Large intestine (tissue), 12 donors: Measurements from ENCODE around the gene SAMD5. TPM values are rescaled to one million over a fixed set of nuclear protein-coding genes. Genes with fewer than 3 reads are reported as not detected.
A peak's percentile ranks its signal among the peaks of the same experiment; 100 is the strongest.

Experiments
- DNase-seq, 2 donors: peaks; one replicate each; pipeline versions ENCODE4 v3.0.0 to v3.0.0-alpha.2; 2013
- H3K27ac ChIP-seq: one replicate; pipeline ENCODE4 v1.5.1; 2013; ENCODE audit warnings: low read length
- H3K27me3 ChIP-seq: 2 replicates; pipeline ENCODE4 v1.6.1; 2013; ENCODE audit warnings: low read length; ENCODE audit not compliant: control insufficient read depth, insufficient read depth
- H3K36me3 ChIP-seq: 2 replicates; pipeline ENCODE4 v1.6.1; 2013; ENCODE audit warnings: low read length; ENCODE audit not compliant: control insufficient read depth, insufficient read depth
- H3K4me1 ChIP-seq: one replicate; pipeline ENCODE4 v1.6.1; 2013; ENCODE audit warnings: low read length; ENCODE audit not compliant: control insufficient read depth, insufficient read depth
- H3K4me3 ChIP-seq: one replicate; pipeline ENCODE4 v1.5.1; 2013; ENCODE audit warnings: low read length
- H3K9me3 ChIP-seq: one replicate; pipeline ENCODE4 v1.6.1; 2013; ENCODE audit warnings: mild to moderate bottlenecking, low read depth, low read length, moderate library complexity; ENCODE audit not compliant: control insufficient read depth
- WGBS: methylation state at CpG from one replicate; pipeline ENCODE4 v1.1.5; 2013; ENCODE audit warnings: low lambda C conversion rate; ENCODE audit not compliant: insufficient coverage; 5-methylcytosine and 5-hydroxymethylcytosine counted together
- long read RNA-seq, 11 donors: transcript quantifications; one replicate each; lab custom pipeline, GENCODE V29; 2026
- polyA plus RNA-seq: library from polyadenylated mRNA; unstranded; fragments of 120-200 nt; gene quantifications from one replicate; pipeline ENCODE4 v1.2.1, GENCODE V29; 2013

The SAMD5 gene
- polyA plus RNA-seq = 32.8 TPM
- long read RNA-seq, donor 1, full-length matches to known transcripts = 5 of 5 reads
- long read RNA-seq, donor 1, partial matches to known transcripts = 0 of 5 reads
- long read RNA-seq, donor 1, other reads (novel, unspliced or antisense) = 0 of 5 reads
- long read RNA-seq, donor 2, full-length matches to known transcripts = 11 of 11 reads
- long read RNA-seq, donor 2, partial matches to known transcripts = 0 of 11 reads
- long read RNA-seq, donor 2, other reads (novel, unspliced or antisense) = 0 of 11 reads
- long read RNA-seq, donor 3, full-length matches to known transcripts = 7 of 7 reads
- long read RNA-seq, donor 3, partial matches to known transcripts = 0 of 7 reads
- long read RNA-seq, donor 3, other reads (novel, unspliced or antisense) = 0 of 7 reads
- long read RNA-seq, donor 4 = 0 reads
- long read RNA-seq, donor 5, full-length matches to known transcripts = 3 of 3 reads
- long read RNA-seq, donor 5, partial matches to known transcripts = 0 of 3 reads
- long read RNA-seq, donor 5, other reads (novel, unspliced or antisense) = 0 of 3 reads
- long read RNA-seq, donor 6, full-length matches to known transcripts = 4 of 4 reads
- long read RNA-seq, donor 6, partial matches to known transcripts = 0 of 4 reads
- long read RNA-seq, donor 6, other reads (novel, unspliced or antisense) = 0 of 4 reads
- long read RNA-seq, donor 7, full-length matches to known transcripts = 1 of 1 reads
- long read RNA-seq, donor 7, partial matches to known transcripts = 0 of 1 reads
- long read RNA-seq, donor 7, other reads (novel, unspliced or antisense) = 0 of 1 reads
- long read RNA-seq, donor 8, full-length matches to known transcripts = 10 of 10 reads
- long read RNA-seq, donor 8, partial matches to known transcripts = 0 of 10 reads
- long read RNA-seq, donor 8, other reads (novel, unspliced or antisense) = 0 of 10 reads
- long read RNA-seq, donor 9 = 0 reads
- long read RNA-seq, donor 10, full-length matches to known transcripts = 8 of 8 reads
- long read RNA-seq, donor 10, partial matches to known transcripts = 0 of 8 reads
- long read RNA-seq, donor 10, other reads (novel, unspliced or antisense) = 0 of 8 reads
- long read RNA-seq, donor 11, full-length matches to known transcripts = 3 of 3 reads
- long read RNA-seq, donor 11, partial matches to known transcripts = 0 of 3 reads
- long read RNA-seq, donor 11, other reads (novel, unspliced or antisense) = 0 of 3 reads

DNA sequence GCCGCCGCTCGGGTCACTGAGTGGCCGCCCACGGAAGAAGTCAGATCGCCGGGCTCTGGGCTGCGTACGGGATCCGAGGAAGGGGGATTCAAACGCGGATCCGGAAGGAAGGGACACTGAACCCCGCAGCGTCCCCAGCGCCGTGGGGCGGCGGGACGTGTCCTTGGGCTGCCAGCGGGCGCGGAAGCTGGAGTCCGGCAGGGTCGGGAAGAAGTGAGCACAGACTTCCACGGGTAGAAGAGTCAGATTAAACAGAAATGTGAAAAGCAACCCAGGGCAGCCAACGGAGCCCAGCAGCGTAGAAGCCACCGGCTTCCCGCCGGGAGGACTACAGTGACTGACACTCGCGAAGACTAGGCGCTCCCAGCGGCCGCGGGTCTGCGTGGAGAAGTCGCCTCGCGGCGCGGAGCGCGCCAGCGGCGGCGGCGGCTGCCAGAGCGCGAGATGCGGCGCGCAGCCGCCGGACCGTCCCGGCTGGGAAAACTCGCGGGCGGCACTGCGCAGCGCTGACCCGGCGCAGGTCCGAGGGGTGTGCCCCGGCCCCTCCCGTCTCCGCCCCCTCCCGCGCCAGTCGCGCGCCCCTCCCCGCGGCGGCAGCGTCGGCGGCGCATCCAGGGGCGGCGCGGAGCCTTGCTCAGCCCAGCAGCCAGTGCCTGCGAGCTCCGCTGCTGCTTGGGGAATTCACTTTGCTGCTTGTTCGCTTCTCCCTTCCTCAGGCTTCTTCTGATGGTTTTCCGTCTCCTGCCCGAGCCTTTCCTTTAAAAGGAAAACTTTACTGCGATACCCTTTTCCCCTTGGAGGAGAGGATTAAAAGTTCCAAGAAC lies at the start of gene SAMD5:
SAMD5 (plus strand) TSS at position 649 of the 824 bp plus-strand sequence. CDS start 239 bp downstream, outside the sequence.
- no peaks in the 10 kb centered on the region for H3K27me3 ChIP-seq
- no CpG with 5 or more reads among the region's 90 CpGs for WGBS

DNA sequence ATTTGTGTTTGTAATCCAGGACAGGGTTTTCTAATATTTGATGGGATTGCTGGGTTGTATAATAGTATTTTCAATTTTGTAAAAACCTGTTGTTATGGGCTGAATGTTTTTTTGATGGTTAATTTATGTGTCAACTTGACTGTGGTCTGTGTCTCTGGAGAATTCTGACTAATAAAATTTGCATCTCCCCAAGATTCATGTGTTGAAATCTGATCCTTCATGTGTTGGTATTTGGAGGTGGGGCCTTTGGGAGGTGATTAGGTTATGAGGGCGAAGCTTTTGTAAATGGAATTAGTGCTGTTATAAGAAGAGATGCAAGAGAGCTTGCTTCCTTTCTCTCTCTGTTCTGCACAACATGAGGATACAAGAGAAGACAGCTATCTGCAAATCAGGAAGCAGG lies 48.7 kb upstream of the SAMD5 start:
- H3K27ac ChIP-seq = no peak overlapping the region
- DNase-seq = no peak
- H3K27me3 ChIP-seq = no peaks in the 10 kb centered on the region
- no peaks in the 10 kb centered on the region for H3K36me3 ChIP-seq
- H3K4me3 ChIP-seq = no peak overlapping the region
- no peaks in the 10 kb centered on the region for H3K4me1 ChIP-seq
- no CpG with 5 or more reads among the region's 1 CpG for WGBS
- no peaks in the 10 kb centered on the region for H3K9me3 ChIP-seq

More for the DNA sequence above, at the start of gene SAMD5:
- Histone ChIP-seq H3K27ac (peak within 1 kb of the TSS; percentile 81), H3K4me1 (peaks cover 6% of the 10 kb centered on the region), H3K36me3 (no peaks in the 10 kb centered on the region), H3K9me3 (peaks cover 2% of the 10 kb centered on the region), H3K4me3 (peak within 1 kb of the TSS; percentile 88)
- DNase-seq = peak; percentile 69 to 84

DNA sequence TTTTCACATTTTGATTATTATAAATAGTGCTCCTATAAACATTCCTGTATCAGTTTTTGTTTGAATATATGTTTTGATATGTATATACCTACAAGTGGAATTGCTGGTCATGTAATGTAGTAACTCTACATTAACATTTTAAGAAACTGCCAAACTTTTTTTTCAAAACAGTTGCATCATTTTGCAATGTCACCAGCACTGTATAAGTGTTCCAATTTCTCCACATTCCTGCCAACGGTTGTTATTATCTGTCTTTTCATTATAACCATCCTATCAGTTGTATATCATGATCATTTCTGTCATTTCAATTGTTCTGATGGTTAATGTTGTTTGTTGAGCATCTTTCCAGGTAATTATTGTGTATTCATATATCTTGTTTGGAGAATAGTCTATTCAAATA lies 44.8 kb upstream of the SAMD5 start:
- no peak overlapping the region for H3K4me3 ChIP-seq
- no CpG with 5 or more reads among the region's 1 CpG for WGBS

DNA sequence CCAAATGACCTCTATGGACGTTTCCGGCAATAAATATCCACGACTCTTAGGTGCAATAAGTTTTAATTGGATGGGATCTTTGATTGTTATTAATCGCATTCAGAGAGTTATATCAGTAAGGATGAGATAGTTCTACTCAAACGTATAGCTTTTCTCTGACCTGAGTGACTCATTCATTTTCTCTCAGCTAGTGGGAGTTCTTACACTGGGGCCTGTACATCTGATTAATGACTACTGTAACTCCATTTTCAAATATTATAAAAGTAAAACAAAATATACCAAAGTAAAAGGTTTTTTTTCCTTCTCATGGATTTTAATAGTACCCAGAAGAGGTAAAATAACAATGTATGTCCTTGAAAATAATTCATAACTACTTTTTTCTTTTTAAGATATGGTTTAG lies 41.1 kb upstream of the SAMD5 start:
- DNase-seq = no peak
- Histone ChIP-seq H3K9me3 (peaks cover 3% of the 10 kb centered on the region), H3K27me3 (no peaks in the 10 kb centered on the region), H3K27ac (no peak overlapping the region), H3K4me1 (no peaks in the 10 kb centered on the region), H3K4me3 (no peak overlapping the region), H3K36me3 (no peaks in the 10 kb centered on the region)
- WGBS = no CpG with 5 or more reads among the region's 5 CpGs

More for the DNA sequence above, 44.8 kb upstream of the SAMD5 start:
- Histone ChIP-seq H3K27me3 (no peaks in the 10 kb centered on the region), H3K27ac (no peak overlapping the region), H3K4me1 (no peaks in the 10 kb centered on the region), H3K9me3 (no peaks in the 10 kb centered on the region), H3K36me3 (no peaks in the 10 kb centered on the region)
- DNase-seq = no peak

DNA sequence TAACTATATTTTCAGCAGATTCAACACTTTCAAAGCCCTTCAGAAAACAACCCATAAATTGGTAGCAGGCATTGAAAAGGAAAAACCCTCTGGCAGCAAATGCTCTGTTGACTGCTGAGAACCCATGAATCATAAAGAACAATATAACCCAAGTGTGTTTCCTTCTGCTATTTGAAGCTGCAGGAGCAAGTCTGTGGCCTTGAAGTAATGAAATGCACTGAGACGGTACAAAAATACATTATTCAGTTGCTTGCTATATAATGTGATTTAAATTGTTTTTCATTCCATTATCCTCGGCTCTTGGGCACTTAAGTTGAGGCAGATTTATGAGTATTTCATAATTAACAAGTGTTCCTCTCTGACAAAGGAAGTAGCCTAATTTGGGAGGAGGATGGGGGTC lies 40.6 kb upstream of the SAMD5 start:
- Histone ChIP-seq H3K4me1 (no peaks in the 10 kb centered on the region), H3K27ac (no peak overlapping the region)
- 77% methylated on average over 2 of the region's 2 CpGs for WGBS

DNA sequence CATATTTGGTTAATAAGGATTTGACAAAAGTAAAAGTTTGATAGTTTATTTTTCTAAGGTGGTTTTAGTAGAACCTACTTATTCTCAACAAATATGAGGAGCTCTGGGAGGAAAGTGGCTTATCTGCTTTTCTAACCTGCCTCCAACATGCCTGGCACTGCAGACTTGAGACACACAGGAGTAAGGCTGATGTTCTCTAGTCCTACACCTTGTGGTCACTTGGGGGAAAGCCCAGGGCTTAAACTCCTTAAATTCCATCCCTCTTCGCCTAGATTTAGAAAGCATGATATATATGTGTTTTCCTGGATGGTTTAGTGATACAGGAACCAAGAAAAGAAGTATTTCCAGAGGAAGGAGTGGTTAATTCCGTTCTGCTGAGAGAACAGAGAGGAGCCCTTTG lies 39.9 kb upstream of the SAMD5 start:
- Histone ChIP-seq H3K4me1 (no peaks in the 10 kb centered on the region), H3K4me3 (no peak overlapping the region), H3K27ac (no peak overlapping the region), H3K9me3 (peaks cover 6% of the 10 kb centered on the region), H3K36me3 (no peaks in the 10 kb centered on the region), H3K27me3 (no peaks in the 10 kb centered on the region)
- WGBS = 92% methylated on average over 2 of the region's 2 CpGs
- DNase-seq = peak in 1 of 2 donors; percentile 10

More for the DNA sequence above, 40.6 kb upstream of the SAMD5 start:
- DNase-seq = no peak
- Histone ChIP-seq H3K36me3 (no peaks in the 10 kb centered on the region), H3K4me3 (no peak overlapping the region), H3K27me3 (no peaks in the 10 kb centered on the region), H3K9me3 (peaks cover 6% of the 10 kb centered on the region)

DNA sequence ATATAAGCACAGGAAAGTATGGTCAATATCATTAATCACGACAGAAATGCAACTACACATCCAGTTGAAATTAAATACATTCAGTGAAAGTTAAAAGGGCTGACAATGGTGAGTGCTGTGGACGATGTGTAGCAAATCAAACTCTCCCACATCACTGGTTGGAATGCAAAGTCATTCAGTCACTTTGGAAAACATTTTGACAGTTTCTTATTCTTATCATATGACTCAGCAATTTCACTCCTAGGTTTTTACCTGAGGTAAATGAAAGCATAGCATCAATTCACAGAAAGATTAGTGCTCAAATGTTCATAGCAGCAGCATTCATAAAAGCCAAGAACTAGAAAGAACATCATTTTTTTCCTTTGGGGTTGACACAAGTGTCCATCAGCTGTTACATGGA lies 28.6 kb upstream of the SAMD5 start:
- no peaks in the 10 kb centered on the region for H3K9me3 ChIP-seq
- H3K36me3 ChIP-seq = no peaks in the 10 kb centered on the region
- no peak overlapping the region for H3K4me3 ChIP-seq
- WGBS = 80% methylated on average over 1 of the region's 2 CpGs
- no peak overlapping the region for H3K27ac ChIP-seq
- H3K4me1 ChIP-seq = no peaks in the 10 kb centered on the region
- no peaks in the 10 kb centered on the region for H3K27me3 ChIP-seq
- no peak for DNase-seq

DNA sequence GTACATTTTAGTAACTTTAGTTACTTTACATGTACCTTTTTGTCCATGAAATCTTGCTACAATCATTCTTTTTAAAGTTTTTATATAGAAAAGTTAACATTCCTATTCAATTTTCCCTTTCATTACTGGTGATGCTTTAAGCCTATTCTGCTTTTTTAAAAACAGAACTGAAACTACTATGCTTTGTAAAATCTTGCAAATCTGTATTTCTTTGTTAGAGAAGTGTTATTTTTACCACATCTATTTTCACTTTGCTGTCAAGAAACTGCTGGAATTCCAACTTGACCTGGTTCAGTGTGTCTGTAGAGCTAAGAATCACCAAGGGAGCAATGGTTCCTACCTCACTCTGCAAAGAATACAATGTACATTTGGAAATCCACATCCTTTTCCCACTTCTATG lies 21.8 kb upstream of the SAMD5 start:
- DNase-seq = no peak
- no peaks in the 10 kb centered on the region for H3K27me3 ChIP-seq
- no peak overlapping the region for H3K27ac ChIP-seq
- H3K4me1 ChIP-seq = no peaks in the 10 kb centered on the region
- H3K4me3 ChIP-seq = no peak overlapping the region
- no peaks in the 10 kb centered on the region for H3K36me3 ChIP-seq
- H3K9me3 ChIP-seq = no peaks in the 10 kb centered on the region

DNA sequence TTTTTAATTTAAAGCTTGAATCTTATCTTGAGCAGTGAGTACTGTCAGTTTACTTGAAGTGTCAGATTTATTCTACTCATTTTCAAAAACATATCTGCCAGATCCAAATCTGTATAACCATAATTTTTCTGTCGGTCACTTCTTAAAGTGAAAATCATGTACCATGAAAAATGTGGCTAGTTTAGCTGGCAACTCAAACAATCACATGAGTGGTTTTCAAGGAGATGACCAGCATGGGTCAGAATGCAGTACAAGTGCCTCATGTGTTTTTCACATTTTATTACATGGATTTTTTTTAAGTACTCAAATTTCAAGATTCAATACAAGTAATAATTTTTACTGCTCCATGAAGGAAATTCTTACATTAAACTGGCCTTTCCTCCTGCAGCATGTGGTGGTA lies 11.0 kb upstream of the SAMD5 start:
- WGBS = 80% methylated on average over 1 of the region's 1 CpG
- H3K9me3 ChIP-seq = no peaks in the 10 kb centered on the region
- H3K36me3 ChIP-seq = no peaks in the 10 kb centered on the region
- H3K4me3 ChIP-seq = no peak overlapping the region
- no peak for DNase-seq
- H3K4me1 ChIP-seq = no peaks in the 10 kb centered on the region
- no peaks in the 10 kb centered on the region for H3K27me3 ChIP-seq
- H3K27ac ChIP-seq = no peak overlapping the region
